ENCODE measurements around the gene EDRF1. TPM values are rescaled to one million over a fixed set of nuclear protein-coding genes. Genes with fewer than 3 reads are reported as not detected.

The EDRF1 gene
- total RNA-seq, 4 donors from 2014 or later, result 20.2 to 35.1 (median 26.3) TPM

- 82 to 83% methylated on average over 6 to 10 of the region's 10 CpGs for WGBS, 2 donors (ENCODE audit: low coverage in 1 of 2)
- H3K27me3 ChIP-seq, result no peaks in the 10 kb centered on the region
- H3K36me3 ChIP-seq, result no peaks in the 10 kb centered on the region
- H3K4me3 ChIP-seq, result no peak overlapping the region
- no peak overlapping the region for H3K27ac ChIP-seq
- H3K9me3 ChIP-seq, result no peaks in the 10 kb centered on the region
- in situ Hi-C loops (cut with MboI; ENCODE audit: low pct_ligation_motif_present in 1 of 4, low pct_unique_long_range_greater_than_20kb in 1 of 4, low sequenced_read_pairs in 3 of 4), result no loop called here
- DNase-seq, result no peak
- no peak for TF ChIP-seq CTCF (IDR thresholded peaks at IDR 0.05)
- intact Hi-C loops (cut with DNase I; ENCODE audit: low total_unique reads), result no loop called here
- H3K4me1 ChIP-seq, result no peaks in the 10 kb centered on the region
Measured at GRCh38 chr10:125779403-125780327, 60.2 kb downstream of the EDRF1 start.

- TF ChIP-seq EP300 (IDR thresholded peaks at IDR 0.05; ENCODE audit: low read depth) (no peak), CTCF (IDR thresholded peaks at IDR 0.05) (no peak), POLR2A (IDR thresholded peaks at IDR 0.05) (no peak), POLR2AphosphoS5 (IDR thresholded peaks at IDR 0.05) (no peak)
- Histone ChIP-seq H3K27me3 (no peaks in the 10 kb centered on the region), H3K4me3 (no peak overlapping the region), H3K36me3 (no peaks in the 10 kb centered on the region), H3K4me1 (no peaks in the 10 kb centered on the region), H3K27ac (no peak overlapping the region), H3K9me3 (no peaks in the 10 kb centered on the region)
- 88 to 95% methylated on average over 4 to 7 of the region's 8 CpGs for WGBS, 2 donors (ENCODE audit: low coverage in 1 of 2)
- DNase-seq, result no peak
- intact Hi-C loops (cut with DNase I; ENCODE audit: low total_unique reads), result no loop called here
- in situ Hi-C loops (cut with MboI; ENCODE audit: low pct_ligation_motif_present in 1 of 4, low pct_unique_long_range_greater_than_20kb in 1 of 4, low sequenced_read_pairs in 3 of 4), result no loop called here
Measured at GRCh38 chr10:125781374-125781773, 61.9 kb downstream of the EDRF1 start.

GRCh38 chr10:125782054-125782453, 62.5 kb downstream of the EDRF1 start:
- Histone ChIP-seq H3K4me3 (no peak overlapping the region), H3K27me3 (no peaks in the 10 kb centered on the region), H3K9me3 (no peaks in the 10 kb centered on the region), H3K36me3 (no peaks in the 10 kb centered on the region), H3K27ac (no peak overlapping the region), H3K4me1 (no peaks in the 10 kb centered on the region)
- WGBS, 2 donors (ENCODE audit: low coverage in 1 of 2), result 86 to 90% methylated on average over 5 to 11 of the region's 11 CpGs
- no peak for TF ChIP-seq POLR2A (IDR thresholded peaks at IDR 0.05)
- no peak for TF ChIP-seq POLR2AphosphoS5 (IDR thresholded peaks at IDR 0.05)
- TF ChIP-seq EP300 (IDR thresholded peaks at IDR 0.05; ENCODE audit: low read depth), result no peak
- no peak for TF ChIP-seq CTCF (IDR thresholded peaks at IDR 0.05)
- DNase-seq, result no peak
- in situ Hi-C loops (cut with MboI; ENCODE audit: low pct_ligation_motif_present in 1 of 4, low pct_unique_long_range_greater_than_20kb in 1 of 4, low sequenced_read_pairs in 3 of 4) (no loop called here), intact Hi-C loops (cut with DNase I; ENCODE audit: low total_unique reads) (no loop called here)

GRCh38 chr10:125782616-125783015, 63.1 kb downstream of the EDRF1 start:
- in situ Hi-C loops (cut with MboI; ENCODE audit: low pct_ligation_motif_present in 1 of 4, low pct_unique_long_range_greater_than_20kb in 1 of 4, low sequenced_read_pairs in 3 of 4), result no loop called here
- TF ChIP-seq POLR2A (IDR thresholded peaks at IDR 0.05) (no peak), CTCF (IDR thresholded peaks at IDR 0.05) (no peak), POLR2AphosphoS5 (IDR thresholded peaks at IDR 0.05) (no peak), EP300 (IDR thresholded peaks at IDR 0.05; ENCODE audit: low read depth) (no peak)
- 91 to 100% methylated on average over 2 to 11 of the region's 11 CpGs for WGBS, 2 donors (ENCODE audit: low coverage in 1 of 2)

More at GRCh38 chr10:125782616-125783015, 63.1 kb downstream of the EDRF1 start:
- H3K27me3 ChIP-seq, result no peaks in the 10 kb centered on the region
- H3K9me3 ChIP-seq, result no peaks in the 10 kb centered on the region
- DNase-seq, result no peak
- no peak overlapping the region for H3K4me3 ChIP-seq
- H3K27ac ChIP-seq, result no peak overlapping the region
- no peaks in the 10 kb centered on the region for H3K4me1 ChIP-seq
- intact Hi-C loops (cut with DNase I; ENCODE audit: low total_unique reads), result no loop called here
- H3K36me3 ChIP-seq, result no peaks in the 10 kb centered on the region
